GM21737 (cell line): ENCODE measurements around the gene ZNF396.
A peak's percentile ranks its signal among the peaks of the same experiment; 100 is the strongest.

Experiments
- ATAC-seq: cut with Tn5 transposase; IDR thresholded peaks from one replicate; pipeline ENCODE4 v1.9.1; 2021; ENCODE audit warnings: mild to moderate bottlenecking, moderate library complexity; ENCODE audit not compliant: unreplicated experiment

The ZNF396 gene

DNA sequence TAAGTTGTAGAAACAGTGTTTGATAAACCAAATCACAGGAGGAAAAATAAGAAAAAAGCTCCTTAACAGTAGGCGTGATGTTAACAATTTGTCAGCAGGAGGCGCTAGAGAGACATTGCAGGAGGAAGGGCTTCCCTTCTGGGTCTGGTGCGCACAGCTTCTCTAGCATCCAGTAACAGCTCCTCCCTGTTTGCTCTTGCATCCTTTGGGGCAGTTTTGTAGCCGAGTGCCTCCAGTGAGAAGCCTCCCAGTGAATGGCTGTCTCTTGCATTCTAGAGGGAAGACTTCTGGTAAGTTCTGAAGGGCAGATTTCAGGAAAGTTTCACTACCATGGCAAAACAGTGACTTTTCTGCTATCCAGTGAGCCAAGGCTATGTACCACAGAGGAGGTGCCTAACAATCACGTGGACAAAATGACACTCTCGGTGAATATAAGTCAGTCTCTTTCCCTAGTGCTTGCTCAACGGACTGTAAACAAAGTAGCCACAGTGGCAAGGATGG, 9.5 kb upstream of the ZNF396 start:
- ATAC-seq = peak; percentile 77

- ATAC-seq = no peak
Measured at GRCh38 chr18:35383136-35383535, 6.0 kb upstream of the ZNF396 start.

DNA sequence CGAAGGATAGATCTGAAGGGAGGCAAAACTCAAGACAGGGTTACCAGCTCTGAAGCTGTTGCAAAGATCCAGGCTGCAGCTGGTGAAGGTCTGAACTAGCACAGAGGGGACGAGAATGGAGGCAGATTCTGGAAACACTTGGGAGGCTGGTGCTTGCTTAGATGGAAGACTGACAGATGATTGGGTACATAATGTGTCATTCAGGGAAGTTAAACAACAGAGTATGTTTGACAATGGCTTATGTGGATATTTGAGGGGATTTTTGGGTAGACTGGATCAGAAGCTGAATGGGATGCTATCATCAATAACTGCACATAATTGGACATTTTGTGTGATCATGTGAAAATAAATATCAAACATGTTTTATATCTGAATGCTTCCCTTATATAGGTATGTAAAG, 2.3 kb upstream of the ZNF396 start:
- no peak for ATAC-seq

- no peak for ATAC-seq
Measured at GRCh38 chr18:35378574-35378896, 1.4 kb upstream of the ZNF396 start.

GRCh38 chr18:35377875-35378573, 887 bp upstream of the ZNF396 start:
- ATAC-seq = no peak

DNA sequence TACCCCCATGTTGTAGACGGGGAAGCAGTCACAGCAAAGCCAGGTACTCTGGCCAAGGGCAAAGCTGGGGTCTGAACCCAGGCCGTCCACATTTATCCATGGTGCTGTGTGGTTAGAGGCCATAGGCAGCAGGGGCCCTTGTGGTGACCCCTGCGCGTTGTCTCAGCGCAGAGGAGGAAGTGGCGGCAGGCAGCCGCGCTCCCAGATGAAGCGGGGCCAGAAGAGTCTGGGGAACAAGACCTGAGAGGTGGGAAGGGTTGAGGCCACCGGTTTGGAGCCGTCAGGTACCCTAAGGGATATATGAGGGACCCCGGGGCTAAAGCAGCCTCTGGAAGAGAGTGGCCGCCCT, 770 bp downstream of the ZNF396 start:
- ATAC-seq = peak; percentile 57

- ATAC-seq = no peak
Measured at GRCh38 chr18:35374708-35375107, 2.4 kb downstream of the ZNF396 start.

- no peak for ATAC-seq
Measured at GRCh38 chr18:35371412-35372195, 5.5 kb downstream of the ZNF396 start.

GRCh38 chr18:35369126-35369525, 8.0 kb downstream of the ZNF396 start:
- no peak for ATAC-seq

- ATAC-seq = no peak
Measured at GRCh38 chr18:35368595-35368994, 8.5 kb downstream of the ZNF396 start.

DNA sequence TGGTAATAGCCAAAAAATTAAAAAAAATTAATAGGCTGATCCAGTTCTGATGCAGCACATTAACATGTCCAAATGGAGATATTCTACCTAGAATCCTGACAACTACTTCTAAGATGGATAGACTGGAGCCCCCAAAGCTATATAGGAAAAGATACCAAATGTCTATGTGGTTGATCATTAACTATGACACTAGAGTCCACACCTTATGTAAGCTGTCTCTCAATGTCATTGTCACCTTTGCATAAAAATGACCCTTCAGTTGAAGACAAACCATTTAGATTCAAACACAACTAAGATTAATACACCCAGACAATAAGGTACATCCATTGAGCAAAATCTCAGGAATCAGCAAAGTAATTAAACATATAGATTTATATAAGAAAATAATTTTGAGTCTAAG, 14.6 kb downstream of the ZNF396 start:
- ATAC-seq = no peak

GRCh38 chr18:35361570-35362321, 15.4 kb downstream of the ZNF396 start:
- ATAC-seq = no peak

DNA sequence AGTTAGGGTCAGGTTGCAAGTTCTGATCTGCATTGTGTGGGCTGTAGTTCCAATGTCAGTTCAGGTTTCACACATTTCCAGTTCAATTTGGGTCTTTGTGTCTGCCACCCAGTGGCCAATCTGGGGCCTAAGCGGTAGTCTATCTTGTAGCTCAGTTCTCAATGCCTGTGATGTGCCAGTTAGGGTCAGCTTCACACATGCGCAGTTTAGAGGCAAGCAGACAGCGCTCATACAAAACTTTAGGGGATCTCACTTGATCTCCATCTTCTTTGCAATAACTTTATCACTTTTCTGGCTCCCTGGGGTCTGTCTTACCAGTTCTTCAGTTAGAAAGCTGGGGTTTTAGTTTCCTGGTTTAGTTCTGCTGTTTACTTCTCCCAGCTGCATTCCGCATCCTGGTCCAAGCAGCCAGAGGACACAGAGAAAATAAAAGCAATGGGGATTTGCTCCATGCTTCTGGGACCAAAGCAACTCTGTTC, 22.0 kb downstream of the ZNF396 start:
- peak; percentile 94 for ATAC-seq

- no peak for ATAC-seq
Measured at GRCh38 chr18:35352778-35353177, 24.4 kb downstream of the ZNF396 start.

DNA sequence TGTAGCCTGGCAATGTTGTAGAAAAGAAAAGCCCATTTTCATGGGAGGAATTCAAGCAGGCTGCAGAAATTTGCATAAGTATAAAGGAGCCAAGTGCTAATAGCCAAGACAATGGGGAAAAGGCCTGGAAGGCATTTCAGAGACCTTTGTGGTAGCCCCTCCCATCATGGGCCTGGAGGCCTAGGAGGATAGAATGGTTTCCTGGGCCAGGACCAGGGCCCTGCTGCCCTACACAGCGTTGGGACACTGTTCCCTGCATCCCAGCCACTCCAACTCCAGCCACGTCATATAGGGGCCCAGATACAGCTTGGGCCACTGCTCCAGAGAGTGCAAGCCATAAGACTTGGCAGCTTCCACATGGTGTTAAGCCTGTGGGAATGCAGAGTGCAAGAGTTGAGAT, 24.9 kb downstream of the ZNF396 start:
- no peak for ATAC-seq

- ATAC-seq = no peak
Measured at GRCh38 chr18:35348001-35348400, 29.1 kb downstream of the ZNF396 start.

- ATAC-seq = no peak
Measured at GRCh38 chr18:35345950-35346349, 31.2 kb downstream of the ZNF396 start.

- ATAC-seq = no peak
Measured at GRCh38 chr18:35345460-35345921, 31.6 kb downstream of the ZNF396 start.

GRCh38 chr18:35344736-35345459, 32.2 kb downstream of the ZNF396 start:
- no peak for ATAC-seq

- ATAC-seq = peak; percentile 92
Measured at GRCh38 chr18:35343936-35344735, 33.0 kb downstream of the ZNF396 start, which contains the start of gene ZNF24. Gene ZNF24, minus strand, starts transcription at chr18:35344420. Its CDS starts 3,770 bp downstream, at chr18:35340650.
